Gastroesophageal sphincter (tissue), 4 donors: ENCODE results near the gene PCDHGC4. TPM values are rescaled to one million over a fixed set of nuclear protein-coding genes. Genes with fewer than 3 reads are reported as not detected.

ENCODE experiments used
- ATAC-seq: fragments of 150-250 bp; one replicate; pipeline ENCODE4 v1.9.1; 2016; ENCODE audit warnings: mild to moderate bottlenecking, moderate library complexity
- H3K27ac ChIP-seq, 4 donors: fragments of 200-600 bp; sonication (generic) in 3 of 4; 1 replicate in 3 of 4; 2 replicates in 1 of 4; pipeline ENCODE4 v1.5.1; 2016 to 2019
- H3K27me3 ChIP-seq: fragments of 200-600 bp; sonication (generic); one replicate; pipeline ENCODE4 v1.5.1; 2019
- H3K36me3 ChIP-seq, 2 donors: fragments of 200-600 bp; sonication (generic); one replicate each; pipeline ENCODE4 v1.5.1; 2019; ENCODE audit warnings: control low read depth in 1 of 2
- H3K4me1 ChIP-seq, 3 donors: fragments of 200-600 bp; sonication (generic); 1 replicate in 2 of 3; 2 replicates in 1 of 3; pipeline ENCODE4 v1.5.1; 2016 to 2019; ENCODE audit warnings: control low read depth in 2 of 3
- H3K4me3 ChIP-seq, 2 donors: fragments of 200-600 bp; sonication (generic); one replicate each; pipeline ENCODE4 v1.5.1; 2019; ENCODE audit warnings: mild to moderate bottlenecking in 1 of 2, moderate library complexity in 1 of 2
- H3K9me3 ChIP-seq, 3 donors: fragments of 200-600 bp; sonication (generic); one replicate each; pipeline ENCODE4 v1.5.1; 2017 to 2019; ENCODE audit warnings: control low read depth in 2 of 3
- CTCF ChIP-seq, 4 experiments: fragments of 200-600 bp in 2 of 4; fragments of 450-650 bp in 2 of 4; sonication (generic) in 1 of 4; IDR thresholded peaks; one replicate each; pipeline ENCODE4 v1.5.1; 2017 to 2019; ENCODE audit warnings: antibody characterized with exemption in 4 of 4, mild to moderate bottlenecking in 2 of 4, moderate library complexity in 2 of 4
- EP300 ChIP-seq: sonication (generic); formaldehyde crosslinking; IDR thresholded peaks from one replicate; pipeline ENCODE4 v1.6.1; 2017; ENCODE audit warnings: antibody characterized with exemption, mild to moderate bottlenecking
- POLR2A ChIP-seq, 2 donors: fragments of 450-650 bp; IDR thresholded peaks; one replicate each; pipeline ENCODE4 v1.6.1; 2017; ENCODE audit warnings: antibody characterized with exemption in 2 of 2, mild to moderate bottlenecking in 2 of 2, moderate library complexity in 1 of 2
- POLR2AphosphoS5 ChIP-seq: sonication (generic); formaldehyde crosslinking; IDR thresholded peaks from one replicate; pipeline ENCODE4 v1.6.1; 2017; ENCODE audit warnings: antibody characterized with exemption
- WGBS, 2 donors: methylation state at CpG; one replicate each; pipeline ENCODE4 v1.1.5; 2018; ENCODE audit warnings: low coverage in 1 of 2; 5-methylcytosine and 5-hydroxymethylcytosine counted together
- total RNA-seq, 4 donors: library from RNA; depleted of rRNA; stranded (reverse); fragments of >200 nt; gene quantifications; one replicate each; pipeline ENCODE4 v1.1.0, GENCODE V29; 2016

PCDHGC4 gene
- total RNA-seq, 4 donors from 2014 or later, result 0.10 to 12.9 (median 2.4) TPM

GRCh38 chr5:141477044-141477575 is 7.7 kb upstream of the PCDHGC4 start:
- peaks cover 3 to 61% (median 21%) of the 10 kb centered on the region in 3 donors for H3K4me1 ChIP-seq
- no peak for TF ChIP-seq POLR2AphosphoS5
- no peak for TF ChIP-seq POLR2A (IDR thresholded peaks at IDR 0.05)
- no peak for TF ChIP-seq CTCF (IDR thresholded peaks at IDR 0.05)
- TF ChIP-seq EP300, result no peak
- H3K27ac ChIP-seq, result peak overlapping the region in 3 of 4 donors; percentile 89 to 95 (median 93)
- 10 to 43% methylated on average over 4 to 8 of the region's 24 CpGs for WGBS, 2 donors
- peak overlapping the region; percentile 58 to 62 for H3K4me3 ChIP-seq
- ATAC-seq, result no peak
- no peaks in the 10 kb centered on the region for H3K27me3 ChIP-seq
- H3K9me3 ChIP-seq, result no peaks in the 10 kb centered on the region
- no peaks in the 10 kb centered on the region for H3K36me3 ChIP-seq

GRCh38 chr5:141477815-141478214 is 7.0 kb upstream of the PCDHGC4 start:
- peak overlapping the region; percentile 58 to 62 for H3K4me3 ChIP-seq
- H3K27me3 ChIP-seq, result no peaks in the 10 kb centered on the region
- peak overlapping the region in 2 of 4 donors; percentile 89 to 95 for H3K27ac ChIP-seq
- ATAC-seq, result no peak
- no peaks in the 10 kb centered on the region for H3K9me3 ChIP-seq
- H3K4me1 ChIP-seq, result peaks cover 3 to 68% (median 21%) of the 10 kb centered on the region in 3 donors
- no peak for TF ChIP-seq EP300
- no peak for TF ChIP-seq POLR2A (IDR thresholded peaks at IDR 0.05)
- TF ChIP-seq POLR2AphosphoS5, result no peak
- no peak for TF ChIP-seq CTCF (IDR thresholded peaks at IDR 0.05)
- H3K36me3 ChIP-seq, result no peaks in the 10 kb centered on the region
- WGBS, 2 donors, result 10 to 30% methylated on average over 2 to 6 of the region's 13 CpGs

GRCh38 chr5:141478321-141478945 is 6.4 kb upstream of the PCDHGC4 start:
- TF ChIP-seq CTCF (IDR thresholded peaks at IDR 0.05), result no peak
- TF ChIP-seq POLR2A (IDR thresholded peaks at IDR 0.05), result no peak
- no peak for TF ChIP-seq POLR2AphosphoS5
- no peak for TF ChIP-seq EP300
- ATAC-seq, result no peak
- Histone ChIP-seq H3K4me1 (peaks cover 3 to 74% (median 21%) of the 10 kb centered on the region in 3 donors), H3K4me3 (peak overlapping the region; percentile 26 to 62), H3K9me3 (no peaks in the 10 kb centered on the region), H3K27ac (peak overlapping the region in 1 of 4 donors; percentile 95), H3K36me3 (no peaks in the 10 kb centered on the region), H3K27me3 (no peaks in the 10 kb centered on the region)
- 26 to 50% methylated on average over 1 to 5 of the region's 20 CpGs for WGBS, 2 donors

- no peak overlapping the region for H3K27ac ChIP-seq
- H3K4me3 ChIP-seq, result peak overlapping the region in 1 of 2 donors; percentile 62
- no peaks in the 10 kb centered on the region for H3K27me3 ChIP-seq
- no peak for TF ChIP-seq CTCF (IDR thresholded peaks at IDR 0.05)
- no peak for TF ChIP-seq POLR2AphosphoS5
- TF ChIP-seq POLR2A (IDR thresholded peaks at IDR 0.05), result no peak
- TF ChIP-seq EP300, result no peak
- H3K9me3 ChIP-seq, result no peaks in the 10 kb centered on the region
- H3K4me1 ChIP-seq, result peaks cover 3 to 87% (median 26%) of the 10 kb centered on the region in 3 donors
- no peaks in the 10 kb centered on the region for H3K36me3 ChIP-seq
- no peak for ATAC-seq
Measured at GRCh38 chr5:141479776-141480175, 5.1 kb upstream of the PCDHGC4 start.

GRCh38 chr5:141483902-141484301 is 928 bp upstream of the PCDHGC4 start:
- Histone ChIP-seq H3K4me3 (no peak overlapping the region), H3K4me1 (peaks cover 3 to 92% (median 13%) of the 10 kb centered on the region in 3 donors), H3K9me3 (no peaks in the 10 kb centered on the region), H3K27me3 (no peaks in the 10 kb centered on the region), H3K36me3 (peaks cover 0 to 17% of the 10 kb centered on the region in 2 donors), H3K27ac (no peak overlapping the region)
- no peak for ATAC-seq
- 42 to 55% methylated on average over 3 of the region's 3 CpGs for WGBS, 2 donors
- TF ChIP-seq POLR2A (IDR thresholded peaks at IDR 0.05) (no peak), CTCF (IDR thresholded peaks at IDR 0.05) (no peak), EP300 (no peak), POLR2AphosphoS5 (no peak)
